Measurements from ENCODE around the gene RNASE11. TPM values are rescaled to one million over a fixed set of nuclear protein-coding genes. Genes with fewer than 3 reads are reported as not detected.

The RNASE11 gene
- total and polyA plus RNA-seq, 10 of the 15 experiments (the other 5 are each of a cell fraction or from before 2014, with no cell fraction given) = not detected

DNA sequence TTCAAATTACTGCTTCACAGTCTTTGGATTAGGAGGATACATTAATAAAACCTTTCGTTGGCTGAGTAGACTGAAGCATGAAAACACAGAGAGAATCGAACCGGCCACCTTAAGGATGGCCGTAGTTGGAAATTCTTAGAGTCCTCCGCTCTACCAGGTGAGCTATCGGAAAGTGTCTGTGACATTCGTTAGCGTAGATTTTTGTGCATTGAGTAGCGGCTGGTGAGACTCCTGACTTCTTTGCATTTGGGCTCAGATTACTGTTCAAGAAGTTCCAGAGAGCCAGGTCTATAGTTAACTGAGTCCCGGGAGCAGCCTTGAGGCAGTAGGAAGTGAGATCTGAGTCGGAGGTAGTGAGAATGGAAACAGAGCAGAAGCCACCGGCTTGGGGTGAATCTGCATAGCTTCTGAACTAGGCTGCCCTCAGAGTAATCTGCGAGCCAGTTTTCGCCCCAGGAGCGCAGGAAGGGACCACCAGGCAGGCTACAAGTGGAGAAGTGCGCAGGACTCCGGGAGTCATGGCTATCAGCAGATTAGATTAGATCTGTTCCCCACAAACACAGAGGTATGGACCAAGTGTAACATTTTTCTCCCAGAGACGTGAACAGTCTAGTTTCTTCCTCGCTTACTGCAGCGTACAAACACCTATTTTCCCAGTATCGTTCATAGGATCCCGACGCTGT, 42.7 kb upstream of the RNASE11 start:
- ATAC-seq (peak; percentile 23), FAIRE-seq (peak; percentile 81), DNase-seq (ENCODE audit: low read depth, low spot score) (no peak)
- ChIA-PET RAD21 (ENCODE audit: unreplicated experiment) (interaction anchor here (0.8 to 3.1 kb wide), 11 partner anchors 8 to 302 kb away, joined by 3 to 38 read pairs (median 5); partner anchors contain the start of gene RNASE4), CTCF (interaction anchor here (0.6 to 3.7 kb wide), 15 partner anchors 9 to 302 kb away, joined by 3 to 19 read pairs (median 6); partner anchors contain the start of genes ANG, PARP2 and RNASE4), SMC1A (ENCODE audit: uncharacterized antibody, unreplicated experiment) (interaction anchor here (0.7 to 5.2 kb wide), 12 partner anchors 11 to 62 kb away, joined by 3 to 49 read pairs (median 8); partner anchors contain the start of gene RNASE4), POLR2A (interaction anchor here (1.2 to 2.1 kb wide), 3 partner anchors 17 to 58 kb away, joined by 3 to 8 read pairs (median 7); no protein-coding TSS in a partner anchor)
- Histone ChIP-seq H2AFZ (ENCODE audit: control insufficient read depth, low read depth, low read length) (peak overlapping the region; percentile 33; the same call in 1 of the 2 replicates), H3K79me2 (ENCODE audit: control insufficient read depth, insufficient read depth, low read length) (no peaks in the 10 kb centered on the region), H4K20me1 (ENCODE audit: control insufficient read depth, insufficient read depth) (no peaks in the 10 kb centered on the region), H3K4me3 (peak overlapping the region; percentile 88; the same call in 1 of the 2 replicates), H3K27ac (ENCODE audit: control insufficient read depth, insufficient read depth) (peak overlapping the region; percentile 29; the same call in 1 of the 2 replicates), H3K27me3 (replicated peaks in 1 of 2; ENCODE audit: control insufficient read depth in 2 of 2, insufficient read depth in 2 of 2, low read length in 1 of 2) (peaks cover 0 to 2% of the 10 kb centered on the region in 2 experiments; a peak in 2 of 4 replicates), H3K4me1 (ENCODE audit: control insufficient read depth, insufficient read depth, low read length) (peaks cover 7% of the 10 kb centered on the region), H3K9me3 (replicated peaks; ENCODE audit: control insufficient read depth, insufficient read depth, low read length) (no peaks in the 10 kb centered on the region), H3K36me3 (ENCODE audit: control insufficient read depth in 2 of 2, insufficient read depth in 2 of 2, low read length in 1 of 2) (no peaks in the 10 kb centered on the region), H3K9ac (ENCODE audit: control insufficient read depth, insufficient read depth, low read length) (peak overlapping the region; percentile 62), H3K4me2 (ENCODE audit: control insufficient read depth, insufficient read depth) (peak overlapping the region; percentile 99)
- WGBS (ENCODE audit: insufficient coverage, insufficient replicate concordance, low lambda C conversion rate, missing lambda C conversion rate) = 4% methylated on average over 23 of the region's 23 CpGs
- BruUV-seq (replicated peaks) = no TSS peak
- intact Hi-C loops (cut with micrococcal nuclease; ENCODE audit: unreplicated experiment) = loop anchor here (1.0 kb wide), 2 partner anchors 17 to 53 kb away; no protein-coding TSS in a partner anchor
- in situ Hi-C loops (cut with MboI) = loop anchor here (5.0 kb wide), 1 partner anchor 52 kb away; the partner anchor contains the start of gene RNASE4
- TF ChIP-seq SMARCA5 (IDR thresholded peaks at IDR 0.05) (no peak), STAT1 (conservative IDR thresholded peaks at IDR 0.05) (no peak), EED (IDR thresholded peaks at IDR 0.05; ENCODE audit: low read depth) (peak; percentile 52; the same call in 1 of the 2 replicates), NBN (IDR thresholded peaks at IDR 0.05) (no peak), ETV6 (conservative IDR thresholded peaks at IDR 0.05 in 1 of 2, IDR thresholded peaks at IDR 0.05 in 1 of 2; ENCODE audit: borderline replicate concordance in 1 of 2, low read depth in 1 of 2) (0 out of 4 replicates have a peak, but pooled peaks of 1 of the 2 experiments have one; percentile 15), ZNF622 (IDR thresholded peaks at IDR 0.05) (no peak), ZNF274 (IDR thresholded peaks at IDR 0.05; ENCODE audit: insufficient read depth, insufficient read length) (no peak), SREBF1 (IDR thresholded peaks at IDR 0.05; ENCODE audit: low read length) (no peak), ZSCAN29 (IDR thresholded peaks at IDR 0.05) (0 out of 2 replicates have a peak, but pooled peaks have one; percentile 57), SREBF2 (IDR thresholded peaks at IDR 0.05; ENCODE audit: low read length) (peak; percentile 76), IRF5 (IDR thresholded peaks at IDR 0.05; ENCODE audit: borderline replicate concordance) (no peak), IRF4 (IDR thresholded peaks at IDR 0.05; ENCODE audit: low read depth, low read length) (no peak), CHD4 (IDR thresholded peaks at IDR 0.05) (no peak), ZNF24 (IDR thresholded peaks at IDR 0.05) (peak; percentile 89), CBX3 (IDR thresholded peaks at IDR 0.05; ENCODE audit: borderline replicate concordance, low read depth) (no peak), RELB (IDR thresholded peaks at IDR 0.05; ENCODE audit: low read depth) (no peak), POLR2AphosphoS5 (IDR thresholded peaks at IDR 0.05; ENCODE audit: low read length) (no peak), BACH1 (IDR thresholded peaks at IDR 0.05; ENCODE audit: borderline replicate concordance) (no peak)
- TF ChIP-seq, protein P1, sequence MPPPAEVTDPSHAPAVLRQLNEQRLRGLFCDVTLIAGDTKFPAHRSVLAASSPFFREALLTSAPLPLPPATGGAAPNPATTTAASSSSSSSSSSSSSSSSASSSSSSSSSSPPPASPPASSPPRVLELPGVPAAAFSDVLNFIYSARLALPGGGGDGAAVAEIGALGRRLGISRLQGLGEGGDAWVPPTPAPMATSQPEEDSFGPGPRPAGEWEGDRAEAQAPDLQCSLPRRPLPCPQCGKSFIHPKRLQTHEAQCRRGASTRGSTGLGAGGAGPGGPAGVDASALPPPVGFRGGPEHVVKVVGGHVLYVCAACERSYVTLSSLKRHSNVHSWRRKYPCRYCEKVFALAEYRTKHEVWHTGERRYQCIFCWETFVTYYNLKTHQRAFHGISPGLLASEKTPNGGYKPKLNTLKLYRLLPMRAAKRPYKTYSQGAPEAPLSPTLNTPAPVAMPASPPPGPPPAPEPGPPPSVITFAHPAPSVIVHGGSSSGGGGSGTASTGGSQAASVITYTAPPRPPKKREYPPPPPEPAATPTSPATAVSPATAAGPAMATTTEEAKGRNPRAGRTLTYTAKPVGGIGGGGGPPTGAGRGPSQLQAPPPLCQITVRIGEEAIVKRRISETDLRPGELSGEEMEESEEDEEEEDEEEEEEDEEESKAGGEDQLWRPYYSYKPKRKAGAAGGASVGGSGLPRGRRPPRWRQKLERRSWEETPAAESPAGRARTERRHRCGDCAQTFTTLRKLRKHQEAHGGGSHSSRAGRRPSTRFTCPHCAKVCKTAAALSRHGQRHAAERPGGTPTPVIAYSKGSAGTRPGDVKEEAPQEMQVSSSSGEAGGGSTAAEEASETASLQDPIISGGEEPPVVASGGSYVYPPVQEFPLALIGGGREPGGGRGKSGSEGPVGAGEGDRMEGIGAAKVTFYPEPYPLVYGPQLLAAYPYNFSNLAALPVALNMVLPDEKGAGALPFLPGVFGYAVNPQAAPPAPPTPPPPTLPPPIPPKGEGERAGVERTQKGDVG (CRISPR knock-in tag; IDR thresholded peaks at IDR 0.05) = no peak
